ENCODE measurements around the gene CCDC170.
A peak's percentile ranks its signal among the peaks of the same experiment; 100 is the strongest.
"Not testable (repeated sequence)": the region's sequence is repeated elsewhere in the genome, so short reads cannot be mapped to it uniquely, and the experiment has no call there.

CCDC170 gene

GRCh38 chr6:151493804-151494234 is at the start of gene CCDC170:
Gene CCDC170, plus strand, starts transcription at chr6:151494017. Its CDS starts 112 bp downstream, at chr6:151494129.
- DNase-seq = peak in 29 of 58 donors; percentile 3 to 70 (median 23)

- DNase-seq = no peak
Measured at GRCh38 chr6:151445482-151445881, 48.3 kb upstream of the CCDC170 start.

- DNase-seq = no peak
Measured at GRCh38 chr6:151447237-151447636, 46.6 kb upstream of the CCDC170 start.

GRCh38 chr6:151448623-151449022 is 45.2 kb upstream of the CCDC170 start:
- DNase-seq = no peak

- not testable (repeated sequence) for DNase-seq
Measured at GRCh38 chr6:151450928-151451327, 42.9 kb upstream of the CCDC170 start.

GRCh38 chr6:151451417-151451949 is 42.3 kb upstream of the CCDC170 start:
- no peak for DNase-seq

GRCh38 chr6:151451950-151452749 is 41.7 kb upstream of the CCDC170 start, which contains the start of gene RMND1:
Gene RMND1, minus strand, starts transcription at chr6:151452126. Its CDS starts 6,315 bp downstream, at chr6:151445811.
- DNase-seq = peak; percentile 89 to 100 (median 99)

- peak in 5 of 58 donors; percentile 3 to 8 (median 3) for DNase-seq
Measured at GRCh38 chr6:151452750-151453427, 40.9 kb upstream of the CCDC170 start.

- DNase-seq = not testable (repeated sequence)
Measured at GRCh38 chr6:151455751-151456398, 37.9 kb upstream of the CCDC170 start.

- DNase-seq = no peak
Measured at GRCh38 chr6:151461673-151462072, 32.1 kb upstream of the CCDC170 start.

GRCh38 chr6:151464702-151465101 is 29.1 kb upstream of the CCDC170 start:
- no peak for DNase-seq

- peak in 4 of 58 donors; percentile 1 to 48 (median 8) for DNase-seq
Measured at GRCh38 chr6:151475653-151476523, 17.9 kb upstream of the CCDC170 start.

GRCh38 chr6:151477726-151478125 is 16.1 kb upstream of the CCDC170 start:
- no peak for DNase-seq

GRCh38 chr6:151478670-151479069 is 15.1 kb upstream of the CCDC170 start:
- DNase-seq = no peak

- no peak for DNase-seq
Measured at GRCh38 chr6:151481786-151482185, 12.0 kb upstream of the CCDC170 start.

GRCh38 chr6:151482290-151482689 is 11.5 kb upstream of the CCDC170 start:
- DNase-seq = no peak

GRCh38 chr6:151483994-151484393 is 9.8 kb upstream of the CCDC170 start:
- no peak for DNase-seq

- DNase-seq = no peak
Measured at GRCh38 chr6:151488226-151488625, 5.6 kb upstream of the CCDC170 start.

GRCh38 chr6:151490996-151491395 is 2.8 kb upstream of the CCDC170 start:
- DNase-seq = no peak

GRCh38 chr6:151493161-151493803 is 535 bp upstream of the CCDC170 start:
- peak in 1 of 58 donors; percentile 44 for DNase-seq
